Activated CD4-positive, alpha-beta T cell treated with anti-CD3 and anti-CD28 coated beads, Interleukin-2, amount 50 U/mL, for 1 hour (primary cell): ENCODE data around the gene RPA1.
A peak's percentile ranks its signal among the peaks of the same experiment; 100 is the strongest.
"Not testable (repeated sequence)": the region's sequence is repeated elsewhere in the genome, so short reads cannot be mapped to it uniquely, and the experiment has no call there.

Source experiments
- DNase-seq: peaks from one replicate; pipeline ENCODE4 v3.0.0-alpha.2; 2020

Gene RPA1

DNA sequence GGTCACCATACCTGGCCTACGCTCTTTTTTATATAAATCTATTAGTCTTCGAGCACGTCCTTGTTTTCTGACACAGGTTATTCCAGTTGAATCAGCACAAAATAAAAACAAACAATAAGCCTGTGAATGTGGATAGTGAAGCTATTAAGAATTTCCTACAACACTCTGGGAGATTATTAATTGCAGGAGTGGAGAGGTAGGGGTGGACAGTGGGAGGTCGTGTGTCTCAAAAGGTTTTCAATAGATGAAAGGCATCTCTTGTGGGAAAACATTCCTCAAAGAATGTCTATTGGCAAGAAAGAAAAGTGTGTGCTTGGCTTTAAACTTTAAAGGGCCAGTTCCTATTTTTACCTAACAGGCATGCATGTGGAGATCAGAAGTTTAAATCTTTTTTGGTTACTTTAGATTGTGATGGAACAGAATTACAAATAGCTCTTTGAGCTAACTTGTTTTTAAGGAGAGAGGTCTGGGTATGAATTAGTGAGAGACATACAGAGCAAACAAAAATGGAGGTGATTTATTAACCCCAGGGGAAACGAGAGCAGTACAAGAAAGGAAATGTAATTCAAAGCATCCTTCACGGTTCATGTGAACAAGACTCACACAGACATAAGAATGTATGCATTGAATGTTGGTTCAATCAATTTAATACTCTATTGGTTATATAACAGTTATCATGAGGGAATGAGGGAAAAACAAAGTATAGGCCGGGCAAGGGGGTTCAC is 9.1 kb upstream of the RPA1 start:
- no peak for DNase-seq

DNA sequence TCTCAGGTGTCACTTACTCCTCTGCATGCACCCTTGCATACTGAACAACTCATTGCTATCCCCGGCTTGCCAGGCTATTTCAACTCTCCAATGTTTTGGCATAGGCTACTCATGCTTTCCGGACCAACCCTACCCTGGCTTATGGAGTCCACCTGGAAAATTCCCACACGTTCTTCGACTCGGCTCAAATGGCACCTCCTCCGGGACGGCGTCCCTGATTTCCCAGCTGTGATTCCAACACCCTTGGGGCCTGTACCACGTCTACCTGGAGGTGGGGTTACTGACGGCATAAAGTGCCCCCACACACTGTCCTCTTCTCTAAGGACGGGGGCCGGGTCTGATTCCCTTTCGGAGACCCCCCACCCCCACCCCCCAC is 601 bp upstream of the RPA1 start:
- no peak for DNase-seq

- peak; percentile 7 for DNase-seq
Observed at GRCh38 chr17:1830288-1830687, 483 bp downstream of the RPA1 start.

- DNase-seq: no peak
Observed at GRCh38 chr17:1834380-1835149, 4.8 kb downstream of the RPA1 start.

DNA sequence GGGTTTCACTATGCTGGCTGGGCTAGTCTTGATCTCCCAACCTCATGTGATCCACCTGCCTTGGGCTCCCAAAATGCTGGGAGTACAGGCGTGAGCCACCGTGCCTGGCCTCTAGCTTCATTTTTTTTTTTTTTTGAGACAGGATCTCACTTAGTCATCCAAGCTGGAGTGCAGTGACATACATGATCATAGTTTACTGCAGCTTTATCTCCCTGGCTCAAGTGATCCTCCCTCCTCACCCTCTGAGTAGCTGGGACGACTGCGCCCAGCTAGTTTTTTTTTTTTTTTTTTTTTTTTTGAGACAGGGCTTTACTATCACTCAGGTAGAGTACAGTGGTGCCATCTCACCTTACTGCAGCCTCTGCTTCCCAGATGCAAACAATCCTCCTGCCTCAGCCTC is 9.7 kb downstream of the RPA1 start:
- DNase-seq: no peak

GRCh38 chr17:1843947-1844346 is 14.1 kb downstream of the RPA1 start:
- no peak for DNase-seq

DNA sequence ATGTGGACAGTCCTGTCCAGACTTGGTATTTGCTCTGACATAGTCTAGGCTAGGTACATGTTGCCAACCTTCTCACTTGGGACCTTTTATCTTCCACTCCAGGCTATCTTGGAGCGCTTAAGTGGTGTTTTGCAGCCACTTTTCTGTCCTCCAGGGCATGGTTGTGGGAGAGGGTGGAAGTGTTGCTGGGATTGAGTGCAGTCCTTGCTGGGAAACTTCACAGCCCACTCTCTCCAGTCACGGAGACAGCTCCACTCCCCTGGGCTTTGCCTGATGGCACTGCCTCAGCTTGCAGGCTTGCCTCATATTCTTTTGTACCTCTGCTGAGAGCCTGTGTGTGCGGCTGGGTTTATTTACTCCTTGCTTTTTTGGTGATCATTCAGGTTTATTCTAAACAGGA is 17.4 kb downstream of the RPA1 start:
- no peak for DNase-seq

DNA sequence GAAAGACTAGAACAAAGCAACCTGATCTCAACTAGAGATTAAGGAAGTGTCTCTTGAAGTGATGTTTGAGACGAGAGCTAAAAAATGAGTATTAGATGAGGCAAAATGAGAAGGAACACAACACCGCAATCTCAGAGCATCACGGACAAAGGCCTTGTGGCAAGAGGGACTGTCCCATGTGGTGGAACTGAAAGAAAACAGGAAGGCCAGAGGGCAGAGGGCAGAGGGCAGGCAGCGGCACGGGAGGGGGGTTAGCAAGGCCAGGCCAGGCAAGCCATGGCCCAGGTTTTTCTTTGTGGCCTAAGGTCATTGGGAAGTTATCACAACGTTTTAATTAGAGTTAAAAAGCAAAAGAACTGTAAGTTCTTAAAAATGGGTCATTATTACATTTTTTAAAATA is 22.5 kb downstream of the RPA1 start:
- DNase-seq: no peak

GRCh38 chr17:1853698-1854097 is 23.9 kb downstream of the RPA1 start:
- DNase-seq: no peak

DNA sequence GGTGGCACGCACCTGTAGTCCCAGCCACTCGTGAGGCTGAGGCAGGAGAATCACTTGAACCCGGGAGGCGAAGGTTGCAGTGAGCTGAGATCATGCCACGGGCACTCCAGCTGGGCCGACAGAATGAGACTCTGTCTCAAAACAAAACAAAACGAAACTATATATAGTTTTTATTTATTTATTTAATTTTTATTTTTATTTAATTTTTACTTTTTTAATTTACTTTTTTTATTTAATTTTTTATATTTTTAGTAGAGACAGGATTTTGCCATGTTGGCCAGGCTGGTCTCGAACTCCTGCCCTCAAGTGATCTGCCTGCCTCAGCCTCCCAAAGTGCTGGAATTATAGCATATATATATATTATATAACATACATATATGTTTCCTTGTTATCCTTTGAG is 26.7 kb downstream of the RPA1 start:
- DNase-seq: not testable (repeated sequence)

- DNase-seq: no peak
Observed at GRCh38 chr17:1860978-1861377, 31.2 kb downstream of the RPA1 start.

DNA sequence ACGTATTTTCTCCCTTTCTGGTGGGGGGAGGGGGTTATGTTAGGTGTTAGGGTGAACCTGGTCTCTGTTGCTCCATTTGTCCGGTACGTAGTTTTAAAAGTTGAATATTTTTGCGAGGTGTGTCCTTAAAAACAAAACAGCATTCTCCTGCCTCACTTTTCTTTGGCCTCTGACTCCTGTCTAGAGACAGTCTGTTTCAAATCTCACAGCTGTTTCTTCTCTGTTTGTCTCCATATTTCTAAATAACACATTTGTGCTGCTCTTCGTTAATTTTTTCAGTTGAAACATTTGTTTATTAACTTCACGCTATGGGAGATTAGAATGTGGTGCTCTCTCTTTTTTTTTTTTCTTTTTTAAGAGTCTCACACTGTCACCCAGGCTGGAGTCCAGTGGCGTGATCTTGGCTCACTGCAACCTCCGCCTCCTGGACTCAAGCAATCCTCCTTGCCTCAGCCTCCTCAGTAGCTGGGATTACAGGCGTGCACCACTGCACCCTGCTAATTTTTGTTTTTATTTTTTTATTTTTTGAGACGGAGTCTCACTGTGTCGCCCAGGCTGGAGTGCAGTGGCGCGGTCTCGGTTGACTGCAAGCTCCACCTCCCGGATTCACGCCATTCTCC is 31.7 kb downstream of the RPA1 start:
- no peak for DNase-seq

DNA sequence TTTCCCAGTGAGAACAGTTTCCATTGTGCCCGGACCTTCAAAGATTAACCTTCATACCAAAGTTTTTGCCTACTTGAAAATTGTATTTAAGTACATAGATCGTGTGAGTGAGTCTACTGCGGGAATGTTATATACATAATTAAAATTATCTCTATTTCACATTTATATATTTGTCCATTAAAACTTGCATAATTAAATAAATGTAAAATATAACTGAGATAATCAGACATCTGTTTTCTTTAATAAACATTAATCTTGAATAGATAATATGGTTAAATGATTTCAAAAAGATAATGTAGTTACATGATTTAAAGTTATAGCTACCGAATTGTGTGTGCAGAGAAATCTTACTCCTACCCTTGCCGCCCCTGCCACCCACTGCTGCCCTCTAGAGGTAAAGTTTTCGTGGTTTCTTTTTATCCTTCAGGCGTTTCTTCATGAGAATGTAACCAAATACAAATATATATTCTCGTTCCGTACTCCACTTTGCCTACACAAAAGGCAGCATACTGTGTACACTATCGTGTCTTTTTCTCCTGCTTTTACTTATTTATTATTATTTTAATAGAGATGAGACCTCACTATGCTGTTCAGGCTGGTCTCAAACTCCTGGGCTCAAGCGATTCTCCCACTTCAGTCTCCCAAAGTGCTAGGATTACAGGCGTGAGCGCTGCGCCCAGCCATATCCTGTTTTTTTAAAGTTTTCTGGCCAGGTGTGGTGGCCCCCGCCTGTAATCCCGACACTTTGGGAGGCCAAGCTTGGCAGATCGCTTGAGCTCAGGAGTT is 35.6 kb downstream of the RPA1 start:
- peak; percentile 47 for DNase-seq

DNA sequence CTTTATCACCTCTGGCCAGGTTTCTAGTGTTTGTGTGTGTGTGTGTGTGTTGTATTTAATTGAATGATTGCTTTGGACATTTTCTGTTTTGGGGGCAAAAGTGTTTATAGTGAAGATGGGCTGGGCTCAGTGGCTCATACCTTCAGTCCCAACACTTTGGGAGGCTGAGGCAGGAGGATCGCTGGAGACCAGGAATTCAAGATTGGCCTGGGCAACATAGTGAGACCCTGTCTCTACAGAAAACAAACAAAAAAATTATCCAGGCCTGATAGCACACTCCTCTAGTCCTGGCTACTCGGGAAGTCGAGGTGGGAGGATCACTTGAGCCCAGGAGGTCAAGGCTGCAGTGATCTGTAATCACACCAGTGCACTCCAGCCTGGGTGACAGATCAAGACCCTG is 37.5 kb downstream of the RPA1 start:
- DNase-seq: no peak

DNA sequence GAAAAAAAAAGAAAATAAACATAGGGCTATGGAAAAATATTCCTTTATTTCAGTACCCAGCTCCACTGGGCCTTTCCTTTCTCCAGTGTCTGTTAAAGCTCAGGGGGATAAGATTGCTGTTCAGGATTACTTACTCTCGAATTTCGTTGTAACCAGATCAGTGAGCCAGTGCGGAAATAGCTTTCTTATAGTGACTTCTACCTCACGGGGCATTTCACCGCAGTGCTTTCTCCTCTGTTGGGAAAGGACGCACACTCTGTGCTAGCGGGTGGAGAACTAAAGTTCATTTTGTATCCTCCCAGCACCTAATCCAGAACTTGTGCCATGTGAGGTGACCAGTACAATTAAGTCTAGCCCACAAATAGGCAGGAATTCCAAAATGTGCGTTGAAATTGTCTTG is 38.3 kb downstream of the RPA1 start:
- no peak for DNase-seq

- DNase-seq: no peak
Observed at GRCh38 chr17:1870592-1870991, 40.8 kb downstream of the RPA1 start.

GRCh38 chr17:1871756-1872155 is 42.0 kb downstream of the RPA1 start:
- DNase-seq: peak; percentile 33

DNA sequence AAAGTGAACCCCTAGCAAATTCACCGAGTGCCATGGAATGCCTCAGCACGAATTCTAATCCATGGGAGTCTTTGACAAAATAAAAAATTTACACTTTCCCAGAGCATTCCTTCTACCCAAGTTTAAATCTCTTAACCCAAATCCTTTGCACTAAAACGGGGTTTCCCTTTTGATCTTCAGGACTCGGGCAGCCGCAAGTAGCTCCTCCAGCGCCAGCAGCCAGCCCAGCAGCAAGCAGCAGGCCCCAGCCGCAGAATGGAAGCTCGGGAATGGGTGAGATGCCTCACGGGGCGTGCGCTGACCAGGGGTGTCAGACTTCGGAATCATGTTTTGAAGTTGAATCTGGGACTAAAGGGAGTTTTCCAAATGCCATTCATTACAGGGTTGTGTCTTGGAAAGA is 42.4 kb downstream of the RPA1 start:
- DNase-seq: no peak

- no peak for DNase-seq
Observed at GRCh38 chr17:1872976-1873375, 43.2 kb downstream of the RPA1 start.

GRCh38 chr17:1873418-1873817 is 43.6 kb downstream of the RPA1 start:
- no peak for DNase-seq

- no peak for DNase-seq
Observed at GRCh38 chr17:1875597-1875996, 45.8 kb downstream of the RPA1 start.

GRCh38 chr17:1878419-1879121 is 48.8 kb downstream of the RPA1 start:
- no peak for DNase-seq
